ENCODE measurements around the gene RNF19B.
"Not testable (repeated sequence)": the region's sequence is repeated elsewhere in the genome, so short reads cannot be mapped to it uniquely, and the experiment has no call there.

Gene RNF19B

DNA sequence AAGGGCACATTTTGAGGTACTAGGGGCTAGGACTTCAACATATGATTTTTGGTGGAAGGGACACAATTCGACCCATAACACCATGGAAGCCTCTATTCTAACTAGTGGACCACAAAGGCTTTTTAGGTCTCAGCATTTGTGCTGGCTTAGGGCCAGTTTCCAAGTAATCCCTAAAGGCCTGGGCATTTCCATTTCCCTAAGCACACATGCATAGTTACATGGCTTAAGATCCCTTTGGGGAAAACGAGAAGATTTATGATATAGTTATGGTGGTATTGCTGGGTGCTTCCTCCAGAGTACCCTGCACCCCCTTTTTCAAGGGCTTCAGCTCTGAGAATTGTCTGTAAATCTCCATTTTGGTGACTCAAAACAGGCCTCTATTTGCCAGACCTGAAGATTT lies 35.2 kb downstream of the RNF19B start:
- DNase-seq, result no peak

DNA sequence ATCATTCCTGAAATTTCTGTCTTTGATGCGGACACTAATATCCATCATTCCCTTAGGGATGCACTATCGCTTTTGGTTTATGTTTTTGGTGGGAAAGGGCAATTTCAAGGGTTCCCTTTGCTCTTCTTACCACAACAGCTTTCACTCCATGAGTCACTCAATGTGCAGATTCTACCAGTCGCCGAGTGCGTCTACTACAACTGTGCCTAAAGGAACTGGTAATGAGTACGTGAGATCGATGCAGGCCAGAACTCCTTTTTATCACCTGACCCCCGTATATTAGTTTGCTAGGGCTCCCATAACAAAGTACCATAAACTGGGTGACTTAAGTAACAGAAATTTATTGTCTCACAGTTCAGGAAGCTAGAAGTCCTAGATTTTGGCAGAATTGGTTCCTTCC lies 35.9 kb downstream of the RNF19B start:
- DNase-seq, result no peak

DNA sequence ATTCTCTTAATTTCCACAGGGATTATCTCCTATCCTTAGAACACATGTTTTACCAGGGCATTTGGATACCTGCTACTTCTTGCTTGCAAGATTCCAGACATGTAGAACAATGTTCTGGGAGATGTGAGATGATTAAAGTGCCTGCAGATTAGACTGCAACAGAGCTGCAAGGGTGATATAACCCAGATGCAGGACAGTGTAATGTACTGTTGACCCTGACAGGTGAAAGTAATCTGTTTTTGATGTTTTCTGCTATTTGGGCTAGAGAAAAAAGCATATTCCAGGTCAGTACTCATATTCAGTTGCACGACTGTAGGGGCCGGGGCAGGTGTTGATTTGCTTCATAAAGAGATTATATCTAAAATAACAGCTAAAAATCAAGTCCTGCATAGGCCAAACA lies 36.3 kb downstream of the RNF19B start:
- no peak for DNase-seq

DNA sequence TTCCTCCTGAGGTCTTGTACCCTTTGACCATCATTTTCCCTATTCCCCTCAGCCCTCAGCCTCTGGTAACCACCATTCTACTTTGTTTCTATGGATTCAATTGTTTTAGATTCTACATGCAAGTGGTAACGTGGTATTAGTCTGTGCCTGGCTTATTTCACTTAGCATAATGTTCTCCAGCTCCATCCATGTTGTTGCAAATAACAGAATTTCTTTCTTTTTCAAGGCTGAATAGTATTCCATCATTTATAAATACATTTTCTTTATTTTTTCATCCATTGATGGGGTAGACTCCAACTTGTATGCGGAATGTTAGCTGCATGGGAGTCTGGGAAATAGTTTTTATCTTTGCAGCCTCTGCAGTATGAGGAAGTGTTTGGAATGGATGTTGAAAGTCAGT lies 37.2 kb downstream of the RNF19B start:
- DNase-seq, result no peak

DNA sequence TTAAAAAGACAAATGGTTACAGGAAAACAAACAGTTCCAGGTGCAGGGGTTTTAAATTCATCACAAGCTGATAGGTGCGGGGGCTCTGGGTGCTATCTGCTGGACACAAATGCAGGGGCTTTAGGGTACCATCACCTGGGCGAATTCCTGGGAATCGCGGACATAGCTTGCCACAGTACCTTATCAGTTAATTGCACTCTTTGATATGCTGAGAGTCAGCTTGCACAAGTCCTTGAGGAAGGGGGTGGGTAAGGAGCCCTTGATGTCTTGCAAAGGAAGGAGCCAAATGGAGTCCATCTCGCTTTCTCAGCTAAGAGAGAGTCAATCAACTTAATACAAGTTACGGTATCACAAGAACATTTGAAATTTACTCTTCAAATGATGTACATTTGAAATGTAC lies 38.0 kb downstream of the RNF19B start:
- DNase-seq, result no peak

DNA sequence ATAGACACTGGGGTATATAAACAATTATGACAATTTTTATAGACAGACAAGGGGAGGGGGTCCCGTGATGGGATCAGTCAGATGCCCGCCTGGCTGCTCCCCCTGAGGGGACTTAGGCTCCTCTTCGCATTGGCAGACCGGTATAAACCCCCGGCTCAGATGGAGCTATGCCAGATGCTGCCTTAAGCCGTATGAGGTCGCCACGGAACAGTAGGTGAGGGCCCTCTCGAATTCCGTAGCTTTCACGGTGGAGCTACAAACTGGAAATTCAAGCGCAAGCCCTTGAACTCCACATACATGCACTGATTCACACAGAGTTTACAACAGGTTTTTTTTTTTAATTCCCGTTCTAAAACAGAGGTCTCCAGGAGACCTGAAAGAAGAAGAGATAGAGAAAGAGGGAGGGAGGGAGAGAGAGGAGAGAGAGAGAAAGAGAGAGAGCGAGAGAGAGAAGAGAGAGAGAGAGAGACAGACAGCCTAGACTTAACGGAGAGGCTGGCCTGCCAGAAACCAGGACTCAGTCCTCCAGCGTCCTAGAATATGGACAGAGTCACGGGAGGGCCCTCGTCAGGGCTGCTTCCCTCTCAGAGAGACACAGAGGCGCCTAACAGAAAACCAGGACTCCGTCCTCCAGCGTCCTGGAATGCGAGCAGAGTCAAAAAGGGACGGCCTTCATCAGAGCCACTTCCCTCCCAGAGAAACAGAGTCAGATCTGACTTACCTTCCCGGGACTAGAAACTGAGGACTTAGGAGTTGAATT lies 39.0 kb downstream of the RNF19B start:
- DNase-seq, result no peak

DNA sequence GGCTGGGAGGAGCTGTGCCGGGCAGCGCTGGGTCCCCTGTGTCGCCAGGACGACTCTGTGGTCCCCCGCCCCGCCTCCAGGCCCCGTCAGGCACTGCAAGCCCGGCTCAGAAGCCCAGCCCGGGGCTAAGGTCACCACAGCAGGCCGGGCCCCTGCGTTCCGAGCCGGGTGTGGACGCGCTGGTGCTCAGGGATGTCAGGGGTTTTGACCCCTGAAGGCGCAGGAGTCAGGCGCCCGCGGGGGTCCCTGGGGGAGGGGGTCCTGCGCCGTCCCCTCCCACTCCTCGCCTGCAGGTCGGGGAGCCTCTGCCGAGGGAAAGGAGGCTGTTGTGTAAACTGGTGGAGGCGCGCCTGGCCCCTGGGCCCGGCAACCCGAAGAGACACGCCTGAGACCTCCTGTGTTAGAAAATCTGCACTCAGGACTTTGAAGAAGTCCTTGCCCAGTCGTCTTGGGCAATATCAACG lies 39.7 kb downstream of the RNF19B start:
- DNase-seq, result no peak

DNA sequence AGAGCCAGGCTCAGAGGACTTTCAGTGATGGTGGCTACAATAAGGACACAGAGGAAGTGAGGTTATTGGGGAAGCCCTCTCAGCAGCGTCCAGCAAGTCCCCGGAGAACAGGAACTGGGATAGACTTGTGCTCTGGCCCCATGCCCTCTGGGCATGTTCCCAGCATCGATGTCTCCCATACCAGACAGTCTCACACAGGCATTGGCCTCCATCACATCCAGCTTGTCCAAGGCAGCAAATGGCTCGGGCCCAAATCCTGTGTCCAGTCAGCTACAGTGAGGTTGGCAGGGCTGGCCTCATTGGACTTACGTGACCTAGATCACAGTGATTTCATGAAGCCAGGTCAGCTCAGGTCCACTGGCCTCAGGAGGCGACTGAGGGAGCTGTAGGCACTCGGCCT lies 43.8 kb downstream of the RNF19B start:
- DNase-seq, result no peak

DNA sequence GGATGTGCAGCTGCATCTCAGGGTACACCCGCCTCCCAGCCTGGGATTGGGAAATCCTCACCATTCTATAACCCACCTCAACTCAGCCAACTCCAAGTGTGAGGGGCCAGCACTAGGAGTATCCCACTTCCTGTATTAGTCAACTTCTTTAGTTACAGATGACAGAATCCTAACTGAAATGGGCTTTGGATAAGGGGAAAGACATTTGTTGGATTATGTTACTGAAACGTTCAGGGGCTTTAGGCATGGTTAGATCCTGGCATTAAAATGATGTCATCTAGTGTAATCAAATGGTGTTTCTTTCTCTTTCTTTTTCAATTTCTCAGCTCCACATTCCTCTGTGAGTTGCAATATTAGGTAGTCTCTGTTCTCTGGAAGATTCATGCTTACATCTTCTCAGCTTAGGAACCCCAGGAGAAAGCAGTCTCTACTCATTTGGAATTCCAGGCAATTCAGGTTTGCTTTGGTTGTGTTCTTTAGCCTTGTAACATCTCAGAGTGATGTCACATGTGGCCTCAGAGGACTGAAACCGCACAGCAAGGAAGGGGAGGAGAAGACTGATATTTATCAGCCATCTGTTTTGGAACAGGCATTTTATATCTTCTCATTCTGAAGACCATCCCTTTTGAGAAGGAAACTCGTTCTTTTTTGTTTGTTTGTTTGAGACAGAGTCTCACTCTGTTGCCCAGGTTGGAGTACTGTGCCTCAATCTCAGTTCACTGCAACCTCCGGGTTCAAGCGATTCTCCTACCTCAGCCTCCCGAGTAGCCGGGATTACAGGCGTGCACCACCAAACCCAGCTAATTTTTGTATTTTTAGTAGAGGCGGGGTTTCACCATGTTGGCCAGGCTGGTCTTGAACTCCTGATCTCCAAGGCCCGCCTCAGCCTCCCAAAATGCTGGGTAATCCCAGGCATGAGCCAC lies 44.5 kb downstream of the RNF19B start:
- no peak for DNase-seq

DNA sequence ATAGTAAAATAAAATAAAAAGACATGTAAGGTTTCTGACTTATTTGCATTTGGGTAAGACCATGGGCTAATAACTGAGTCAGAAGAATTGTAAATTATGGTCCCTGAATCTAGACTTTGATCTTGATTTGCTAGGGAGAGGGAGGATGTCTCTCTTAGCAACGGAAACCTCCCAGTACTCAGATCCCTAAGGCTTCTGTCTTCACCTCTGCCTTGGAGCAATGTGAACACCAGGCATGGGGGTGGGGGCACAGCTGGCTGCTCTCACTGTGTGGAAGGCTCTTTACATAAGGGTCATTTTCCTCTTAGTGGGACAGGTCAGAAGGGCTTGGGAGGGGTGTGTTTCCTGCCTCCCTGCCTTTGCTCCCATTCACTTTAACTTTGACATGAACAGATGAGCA lies 46.4 kb downstream of the RNF19B start:
- DNase-seq, result no peak

DNA sequence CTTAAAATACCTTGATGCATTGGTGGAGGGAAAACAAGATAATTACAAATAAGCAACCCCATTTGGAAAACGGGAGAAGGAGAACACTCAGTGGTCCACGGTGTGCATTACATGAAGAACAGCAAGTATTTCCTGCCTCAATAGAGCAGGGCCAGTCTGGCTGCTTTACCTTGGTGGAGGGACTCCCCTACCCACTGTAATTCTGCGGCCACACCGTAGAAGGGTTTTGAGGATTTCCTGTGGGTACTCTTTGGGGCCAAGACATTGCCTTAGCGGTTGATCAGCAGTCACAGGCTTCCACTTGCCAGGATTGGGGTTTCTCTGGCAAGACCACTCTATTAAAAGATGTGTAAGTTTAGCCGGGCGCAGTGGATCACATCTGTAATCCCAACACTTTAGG lies 47.1 kb downstream of the RNF19B start:
- DNase-seq, result no peak

DNA sequence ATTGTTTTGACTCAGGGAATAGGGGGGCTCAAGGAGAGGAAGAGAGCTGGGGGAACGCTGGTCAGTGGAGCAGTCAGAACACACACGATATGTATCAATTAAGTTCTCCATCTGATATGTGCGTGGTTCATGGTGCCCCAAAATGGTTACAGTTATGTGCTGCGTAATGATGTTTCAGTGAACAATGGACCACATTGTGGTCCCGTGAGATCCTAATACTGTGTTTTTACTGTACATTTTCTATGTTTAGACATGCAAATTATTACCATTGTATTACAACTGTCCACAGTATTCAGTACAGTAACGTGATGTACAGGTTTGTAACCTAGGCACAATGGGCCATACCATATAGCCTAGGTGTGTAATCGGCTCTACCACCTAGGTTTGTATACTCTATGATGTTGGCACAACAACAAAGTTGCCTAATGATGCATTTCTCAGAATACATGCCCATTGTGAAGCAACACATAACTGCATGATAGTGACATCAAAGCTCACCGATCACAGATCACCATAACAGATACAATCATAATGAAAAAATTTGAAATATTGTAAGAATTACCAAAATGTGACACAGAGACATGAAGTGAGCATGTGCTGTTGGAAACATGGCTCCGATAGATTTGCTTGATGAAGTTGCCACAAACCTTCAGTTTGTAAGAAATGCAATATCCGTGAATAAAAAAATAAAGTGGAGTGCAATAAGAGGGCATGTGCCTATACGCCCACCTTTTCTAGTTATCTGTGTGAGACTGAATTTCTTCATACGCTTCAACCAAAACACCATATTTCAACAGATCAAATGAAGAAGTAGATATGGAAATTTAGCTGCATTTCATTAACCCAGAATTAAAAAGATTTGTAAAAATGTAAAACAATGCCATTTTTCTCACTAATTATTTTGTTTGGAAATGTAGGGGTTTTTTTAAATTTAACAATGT lies 48.6 kb downstream of the RNF19B start:
- DNase-seq, result no peak

DNA sequence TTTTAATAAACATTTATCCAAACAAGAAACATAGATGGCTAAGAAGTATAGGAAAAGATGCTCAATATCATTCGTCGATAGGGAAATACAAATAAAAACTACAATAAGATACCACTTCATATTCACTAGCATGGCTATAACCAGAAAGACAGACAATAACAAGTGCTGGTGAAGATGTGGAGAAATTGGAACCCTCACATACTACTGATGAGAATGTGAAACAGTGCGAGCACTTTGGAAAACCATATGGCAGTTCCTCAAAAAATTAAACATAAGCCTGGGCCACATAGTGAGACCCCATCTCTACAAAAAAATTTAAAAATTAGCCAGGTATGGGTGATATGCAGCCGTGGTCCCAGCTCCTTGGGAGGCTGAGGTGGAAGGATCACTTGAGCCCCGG lies 54.3 kb downstream of the RNF19B start:
- no peak for DNase-seq

DNA sequence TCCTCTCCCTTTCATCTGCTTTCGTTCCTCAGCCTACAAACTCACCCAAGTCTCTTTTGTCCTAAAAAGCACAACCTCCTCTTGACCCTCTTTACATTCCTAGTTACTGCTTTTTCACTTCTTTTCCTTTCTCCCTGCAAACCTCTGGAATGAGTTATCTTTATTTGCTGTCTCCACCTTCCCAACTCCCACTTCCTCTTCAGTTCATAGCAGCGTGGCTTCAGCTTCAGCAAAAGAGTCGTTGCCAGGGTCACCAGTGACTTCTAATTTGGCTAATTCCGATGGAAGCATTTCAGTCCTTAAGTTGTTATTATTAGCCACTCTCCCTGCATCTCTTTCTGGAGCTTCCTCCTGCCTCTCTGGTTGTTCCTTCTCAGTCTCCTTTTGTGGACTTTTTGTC lies 57.2 kb downstream of the RNF19B start:
- DNase-seq, result no peak

DNA sequence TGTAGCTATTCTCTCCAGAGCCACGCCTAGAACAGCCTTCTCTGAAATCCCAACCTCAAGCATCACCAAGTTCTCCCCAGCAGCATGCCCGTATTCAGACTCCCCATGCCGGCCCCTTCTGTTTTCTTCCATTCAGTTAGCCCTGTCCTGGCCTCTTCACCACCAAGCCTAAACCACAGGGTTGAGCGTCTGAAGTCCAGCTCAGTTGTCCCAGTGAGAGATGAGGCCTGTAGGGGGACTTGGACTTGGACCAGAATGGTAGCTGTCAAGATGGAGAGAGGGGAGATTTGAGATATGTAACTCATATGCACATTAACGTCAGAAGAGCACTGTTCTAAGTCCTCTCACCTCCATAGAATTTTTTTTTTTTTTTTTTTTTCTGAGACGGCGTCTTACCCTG lies 58.0 kb downstream of the RNF19B start:
- no peak for DNase-seq

DNA sequence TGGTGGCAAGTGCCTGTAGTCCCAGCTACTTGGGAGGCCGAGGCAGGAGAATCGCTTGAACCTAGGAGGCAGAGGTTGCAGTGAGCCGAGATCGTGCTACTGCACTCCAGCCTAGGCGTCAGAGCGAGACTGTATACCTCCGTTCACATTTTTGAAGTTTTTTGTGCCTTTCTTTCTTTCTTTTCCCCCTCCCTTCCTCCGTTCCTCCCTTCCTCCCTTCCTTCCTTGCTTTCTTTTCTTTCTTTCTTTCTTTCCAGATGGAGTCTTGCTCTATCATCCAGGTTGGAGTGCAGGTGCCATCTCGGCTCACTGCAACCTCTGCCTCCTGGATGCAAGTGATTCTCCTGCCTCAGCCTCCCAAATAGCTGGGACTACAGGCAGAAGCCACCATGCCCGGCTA lies 59.0 kb downstream of the RNF19B start:
- DNase-seq, result not testable (repeated sequence)

DNA sequence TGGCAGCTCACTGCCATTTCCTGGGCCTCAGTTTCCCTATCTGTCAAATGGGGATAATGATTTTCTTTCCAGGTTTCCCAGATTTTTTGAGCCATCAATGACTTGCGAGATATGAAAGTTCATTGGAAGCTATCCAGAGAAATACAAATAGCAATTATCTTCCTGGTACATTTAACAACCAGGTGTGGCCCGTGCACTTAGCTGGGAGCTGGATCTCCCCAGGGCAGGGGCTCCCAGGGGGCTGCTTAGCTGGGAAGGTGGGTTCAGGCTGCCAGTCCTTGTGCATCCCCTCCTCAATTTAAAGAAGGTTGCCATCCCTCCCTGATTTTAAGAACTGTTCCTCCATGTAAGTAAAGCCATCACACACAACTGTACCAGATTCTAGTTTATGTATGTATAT lies 59.8 kb downstream of the RNF19B start:
- DNase-seq, result no peak

DNA sequence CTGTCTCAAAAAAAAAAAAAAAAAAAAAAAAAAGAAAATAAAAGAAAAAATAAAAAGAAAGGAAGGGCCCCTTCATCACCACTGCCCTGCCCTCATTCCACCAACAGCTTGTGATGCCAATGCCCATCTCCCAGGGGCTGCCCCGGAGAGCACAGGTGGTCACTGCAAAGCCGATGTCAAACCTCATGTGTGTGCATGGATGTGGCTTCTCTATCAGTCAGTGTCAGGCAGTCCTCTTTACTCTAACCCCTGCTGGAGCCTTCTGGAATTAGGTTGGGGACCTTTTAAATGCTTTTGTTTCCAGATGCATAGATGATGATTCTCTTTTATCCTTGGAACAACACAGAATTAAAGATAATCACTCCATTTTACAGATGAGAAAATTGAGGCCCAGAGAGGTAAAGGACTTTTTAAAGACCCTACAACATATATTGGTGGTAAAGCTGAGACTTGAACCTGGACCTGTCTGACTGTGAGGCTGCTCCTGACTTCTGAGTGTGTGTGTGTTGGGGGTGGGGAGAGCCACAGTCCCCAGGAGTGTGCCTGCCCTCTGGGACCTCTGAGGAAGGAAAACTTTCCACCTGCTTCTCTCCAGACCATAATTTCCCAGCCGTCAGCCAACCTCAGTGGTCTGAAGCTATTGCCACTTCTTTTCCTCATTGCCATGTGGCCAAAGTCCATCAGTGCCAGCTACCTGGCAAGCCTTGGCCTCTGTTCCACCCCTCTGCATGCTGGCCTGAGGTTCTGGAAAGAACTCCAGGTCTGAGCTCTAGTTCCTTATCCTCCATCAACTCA lies 60.4 kb downstream of the RNF19B start:
- DNase-seq, result no peak

DNA sequence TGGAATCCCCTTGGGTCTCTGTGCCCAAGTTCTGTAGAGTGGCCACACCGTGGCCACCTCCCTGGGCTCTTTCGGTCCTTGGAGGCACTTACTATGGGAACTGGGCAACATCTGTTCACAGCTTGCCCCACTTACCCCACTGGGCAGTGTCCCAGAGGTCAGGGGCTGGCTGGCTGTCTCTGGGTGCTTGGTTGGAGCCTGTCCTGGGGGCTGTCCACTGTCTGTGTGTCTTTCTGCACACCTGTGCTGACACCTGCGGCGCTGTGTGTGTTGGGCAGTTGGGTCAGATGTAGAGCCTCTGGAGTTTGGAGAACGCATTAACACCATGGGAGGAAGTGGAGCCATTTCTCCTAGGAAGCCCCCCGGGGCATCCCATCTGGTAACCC lies 62.1 kb downstream of the RNF19B start:
- no peak for DNase-seq

DNA sequence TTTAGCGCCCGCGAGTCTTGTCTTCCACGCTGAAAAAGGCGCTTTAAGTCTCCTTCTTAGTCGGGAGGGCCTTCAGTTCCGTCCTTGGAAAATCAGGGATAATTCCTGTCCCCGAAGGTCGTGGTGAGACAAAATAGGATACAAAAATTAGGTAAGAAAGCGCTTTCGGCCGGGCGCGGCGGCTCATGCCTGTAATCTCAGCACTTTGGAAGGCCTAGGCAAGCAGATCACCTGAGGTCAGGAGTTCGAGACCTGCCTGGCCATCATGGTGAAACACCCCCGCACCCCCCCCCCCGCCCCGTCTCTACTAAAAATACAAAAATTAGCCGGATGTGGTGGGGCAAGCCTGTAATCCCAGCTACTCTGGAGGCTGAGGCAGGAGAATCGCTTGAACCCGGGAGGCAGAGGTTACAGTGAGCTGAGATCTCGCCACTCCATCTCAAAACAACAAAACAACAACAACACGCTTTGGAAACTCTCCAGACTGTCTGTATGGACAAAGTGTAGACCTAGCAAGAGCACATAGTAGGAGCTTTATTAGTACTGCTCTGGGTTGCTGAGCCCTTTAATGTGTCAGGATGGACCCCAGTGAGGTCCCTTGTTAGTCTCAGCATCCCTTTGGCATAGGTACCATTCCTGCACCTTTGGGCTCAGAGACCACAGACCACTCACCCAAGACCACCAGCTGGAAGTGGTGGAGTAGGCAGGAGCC lies 62.6 kb downstream of the RNF19B start:
- no peak for DNase-seq
